Measurements from ENCODE around the gene HNRNPH1. TPM values are rescaled to one million over a fixed set of nuclear protein-coding genes. Genes with fewer than 3 reads are reported as not detected.

HNRNPH1 gene
- total and polyA plus RNA-seq, 2 of the 8 experiments (the other 6 are each of a cell fraction or from before 2014, with no cell fraction given) = 170 to 735 TPM

- no peak overlapping the region for H3K18ac ChIP-seq (ENCODE audit: extremely low read depth, low read length)
- H3K9me3 ChIP-seq (ENCODE audit: insufficient read depth in 2 of 2, low read depth in 1 of 2, low read length in 1 of 2) = no peaks in the 10 kb centered on the region
- no peak overlapping the region for H4K5ac ChIP-seq (ENCODE audit: insufficient read length, low read depth, low read length)
- H2BK15ac ChIP-seq (ENCODE audit: low read length) = no peak overlapping the region
- H3K56ac ChIP-seq (replicated peaks; ENCODE audit: insufficient read length, low read depth, low read length) = no peak overlapping the region
- no peak overlapping the region for H2AFZ ChIP-seq (ENCODE audit: low read length)
- WGBS, 2 experiments (ENCODE audit: extremely low coverage in 1 of 2, insufficient coverage in 1 of 2, insufficient read length in 1 of 2, insufficient replicate concordance in 2 of 2, low coverage in 1 of 2, low lambda C conversion rate in 2 of 2, missing lambda C conversion rate in 1 of 2) = 82% methylated on average over 10 of the region's 10 CpGs; no CpG with 5 or more reads in 1 of the 2 experiments
- no peak overlapping the region for H3K4me2 ChIP-seq (ENCODE audit: insufficient read depth in 1 of 2, low read depth in 2 of 2, low read length in 2 of 2)
- peaks cover 6 to 19% of the 10 kb centered on the region in 2 experiments for H4K20me1 ChIP-seq (replicated peaks in 1 of 2; ENCODE audit: control insufficient read depth in 1 of 2, insufficient read depth in 2 of 2, low read length in 2 of 2)
- H3K14ac ChIP-seq (ENCODE audit: insufficient read length) = no peak overlapping the region
- ChIA-PET CTCF (ENCODE audit: partially characterized antibody) (interaction anchor here (0.7 to 4.9 kb wide), 5 partner anchors 9 to 64 kb away, joined by 3 to 19 read pairs (median 3); no protein-coding TSS in a partner anchor), POLR2A (ENCODE audit: partially characterized antibody) (interaction anchor here (0.6 to 20.5 kb wide), 10 partner anchors 19 to 1014 kb away, joined by 3 to 351 read pairs (median 4); partner anchors contain the start of gene SQSTM1)
- DNase-seq (ENCODE audit: low read depth in 1 of 2, low spot score in 2 of 2) (no peak), FAIRE-seq (no peak)
- peaks cover 20 to 62% (median 37%) of the 10 kb centered on the region in 4 experiments for H3K36me3 ChIP-seq (ENCODE audit: control insufficient read depth in 2 of 4, insufficient read depth in 4 of 4, low read length in 3 of 4)
- H3K4me1 ChIP-seq (replicated peaks in 1 of 4; ENCODE audit: control insufficient read depth in 3 of 4, insufficient read depth in 4 of 4, low read length in 3 of 4) = no peaks in the 10 kb centered on the region
- no peak overlapping the region for H3K4me3 ChIP-seq (ENCODE audit: extremely low read depth in 1 of 4, insufficient read depth in 2 of 4, low read depth in 3 of 4, low read length in 4 of 4)
- no peaks in the 10 kb centered on the region for H3K23me2 ChIP-seq (ENCODE audit: low read depth, low read length)
- no peak overlapping the region for H3K9ac ChIP-seq (replicated peaks in 1 of 4; ENCODE audit: extremely low read depth in 1 of 4, low read depth in 3 of 4, low read length in 3 of 4)
- H2BK12ac ChIP-seq (ENCODE audit: low read depth, low read length) = no peak overlapping the region
- H2BK5ac ChIP-seq (ENCODE audit: low read depth, low read length) = no peak overlapping the region
- no peak overlapping the region for H2BK20ac ChIP-seq (ENCODE audit: low read length)
- H4K91ac ChIP-seq (replicated peaks; ENCODE audit: insufficient read length, low read length) = no peak overlapping the region
- no peak overlapping the region for H3K27ac ChIP-seq (ENCODE audit: low read depth, low read length)
- no peaks in the 10 kb centered on the region for H3K27me3 ChIP-seq (replicated peaks in 1 of 4; ENCODE audit: control insufficient read depth in 3 of 4, extremely low read depth in 1 of 4, insufficient read depth in 3 of 4, low read length in 3 of 4)
- H2BK120ac ChIP-seq (replicated peaks; ENCODE audit: low read depth, low read length) = no peak overlapping the region
- H3K79me1 ChIP-seq (ENCODE audit: low read depth, low read length) = no peaks in the 10 kb centered on the region
- no peaks in the 10 kb centered on the region for H3K79me2 ChIP-seq (ENCODE audit: control insufficient read depth in 1 of 2, insufficient read depth in 2 of 2, low read length in 2 of 2)
- no peak overlapping the region for H2AK5ac ChIP-seq (ENCODE audit: low read depth, low read length)
- H3K23ac ChIP-seq (ENCODE audit: insufficient read length) = no peak overlapping the region
- H4K8ac ChIP-seq (ENCODE audit: extremely low read depth, insufficient read depth, low read length) = no peak overlapping the region
- no peak overlapping the region for H3K4ac ChIP-seq (replicated peaks; ENCODE audit: insufficient read length, low read depth, low read length)
- TF ChIP-seq BRCA1 (IDR thresholded peaks at IDR 0.05; ENCODE audit: low read depth, low read length) (no peak), SP1 (IDR thresholded peaks at IDR 0.05; ENCODE audit: low read depth, low read length) (no peak)
These were observed 18.2 kb downstream of the HNRNPH1 start for GRCh38 chr5:179605026-179605833.

Data from H1 (cell line).